ENCODE results near the gene MPRIP. TPM values are rescaled to one million over a fixed set of nuclear protein-coding genes. Genes with fewer than 3 reads are reported as not detected.

The MPRIP gene
- total RNA-seq, 1 experiment from 2014 or later: 1,274 TPM

DNA sequence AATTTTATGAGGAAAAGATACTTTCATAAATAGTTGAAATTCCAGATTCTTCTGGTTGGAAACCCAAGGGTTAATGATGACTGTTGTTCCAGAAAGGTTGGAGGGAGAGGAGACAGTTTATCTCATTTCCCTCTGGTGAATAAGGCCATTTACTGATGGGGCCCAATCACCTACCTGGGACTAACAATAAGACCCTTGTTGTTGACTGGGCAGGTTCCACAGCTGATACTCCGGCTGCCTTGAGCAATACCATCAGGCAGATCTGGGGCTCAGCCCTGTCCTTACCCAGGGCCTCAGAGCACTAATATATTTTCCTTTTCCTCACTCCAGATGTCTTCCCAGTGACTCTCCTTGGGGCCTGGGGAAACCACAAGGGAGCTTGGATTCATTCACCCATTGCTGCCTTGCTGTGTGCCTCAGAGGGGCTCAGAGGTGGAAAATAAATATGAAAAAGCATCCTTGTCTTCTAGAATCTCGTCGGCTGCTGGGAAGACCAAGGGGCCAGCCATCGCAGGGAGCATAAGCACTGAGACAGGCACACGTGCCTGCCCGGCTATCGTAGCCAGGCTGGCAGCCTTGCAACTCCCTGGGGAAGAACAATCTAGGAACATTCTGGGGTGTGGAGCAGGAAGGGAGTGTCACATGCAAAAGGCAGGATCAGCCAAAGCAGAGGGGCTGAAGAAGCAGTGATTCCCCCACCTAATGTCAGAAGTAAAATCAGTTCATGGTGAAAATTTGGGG lies 54.4 kb downstream of the MPRIP start:
- intact Hi-C loops (cut with micrococcal nuclease): no loop called here
- Histone ChIP-seq H3K27me3 (ENCODE audit: low read length) (no peaks in the 10 kb centered on the region), H3K4me2 (ENCODE audit: low read length) (no peak overlapping the region), H3K4me1 (ENCODE audit: insufficient read depth, low read length) (no peaks in the 10 kb centered on the region), H3K27ac (ENCODE audit: low read length) (no peak overlapping the region), H3K79me2 (ENCODE audit: low read length) (peaks cover 100% of the 10 kb centered on the region), H3F3A (ENCODE audit: low read length, unreplicated experiment) (peaks cover 24% of the 10 kb centered on the region), H3K9me2 (replicated peaks; ENCODE audit: low read length) (no peaks in the 10 kb centered on the region), H4K20me1 (ENCODE audit: low read length) (peaks cover 84% of the 10 kb centered on the region), H3K9ac (ENCODE audit: low read length) (no peak overlapping the region), H3K9me3 (ENCODE audit: low read length) (no peaks in the 10 kb centered on the region), H3K4me3 (ENCODE audit: low read length) (no peak overlapping the region), H2AFZ (ENCODE audit: low read length) (no peak overlapping the region), H3K36me3 (ENCODE audit: low read depth, low read length) (peaks cover 77% of the 10 kb centered on the region)
- BruUV-seq (replicated peaks): no TSS peak
- no peak for TF ChIP-seq EZH2 (IDR thresholded peaks at IDR 0.05; ENCODE audit: low read length, unreplicated experiment)
- TF ChIP-seq EZH2phosphoT487 (IDR thresholded peaks at IDR 0.05; ENCODE audit: borderline replicate concordance, low read length): no peak
- TF ChIP-seq, protein P1, sequence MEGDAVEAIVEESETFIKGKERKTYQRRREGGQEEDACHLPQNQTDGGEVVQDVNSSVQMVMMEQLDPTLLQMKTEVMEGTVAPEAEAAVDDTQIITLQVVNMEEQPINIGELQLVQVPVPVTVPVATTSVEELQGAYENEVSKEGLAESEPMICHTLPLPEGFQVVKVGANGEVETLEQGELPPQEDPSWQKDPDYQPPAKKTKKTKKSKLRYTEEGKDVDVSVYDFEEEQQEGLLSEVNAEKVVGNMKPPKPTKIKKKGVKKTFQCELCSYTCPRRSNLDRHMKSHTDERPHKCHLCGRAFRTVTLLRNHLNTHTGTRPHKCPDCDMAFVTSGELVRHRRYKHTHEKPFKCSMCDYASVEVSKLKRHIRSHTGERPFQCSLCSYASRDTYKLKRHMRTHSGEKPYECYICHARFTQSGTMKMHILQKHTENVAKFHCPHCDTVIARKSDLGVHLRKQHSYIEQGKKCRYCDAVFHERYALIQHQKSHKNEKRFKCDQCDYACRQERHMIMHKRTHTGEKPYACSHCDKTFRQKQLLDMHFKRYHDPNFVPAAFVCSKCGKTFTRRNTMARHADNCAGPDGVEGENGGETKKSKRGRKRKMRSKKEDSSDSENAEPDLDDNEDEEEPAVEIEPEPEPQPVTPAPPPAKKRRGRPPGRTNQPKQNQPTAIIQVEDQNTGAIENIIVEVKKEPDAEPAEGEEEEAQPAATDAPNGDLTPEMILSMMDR (conservative IDR thresholded peaks at IDR 0.05; ENCODE audit: low read depth, low read length): no peak
- ChIA-PET CTCF (no interaction called here), POLR2A (ENCODE audit: unreplicated experiment) (no interaction called here)
- DNase-seq (no peak), ATAC-seq (no peak; the same call in 1 of the 2 replicates)

DNA sequence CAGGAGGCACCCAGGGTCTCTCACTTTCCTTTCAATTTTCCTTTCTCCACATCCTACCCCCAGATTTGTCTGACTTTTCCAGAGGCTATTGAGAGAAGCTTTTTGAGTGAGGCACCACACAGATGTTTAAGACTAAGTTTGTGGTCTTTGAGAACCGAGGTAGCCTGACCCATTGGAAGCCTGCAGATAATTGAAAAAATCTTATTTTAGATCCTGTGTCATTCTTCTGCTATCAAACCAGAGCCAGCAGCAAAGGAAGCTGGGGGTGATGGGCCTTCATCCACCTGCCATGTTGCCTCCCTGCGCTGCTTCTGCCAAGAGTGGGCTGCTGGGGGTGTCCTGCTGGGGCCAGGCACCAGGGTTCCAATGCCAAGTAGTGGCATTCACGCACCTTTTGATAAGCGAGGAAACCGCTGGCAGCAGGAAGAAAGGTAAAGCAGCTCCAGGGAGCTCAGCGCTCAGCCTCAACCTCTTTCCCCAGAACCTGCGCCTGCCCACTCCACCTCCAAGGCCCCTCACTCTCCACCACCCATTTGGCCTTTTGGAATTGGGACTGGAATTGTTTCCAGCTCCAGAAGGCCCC lies 55.6 kb downstream of the MPRIP start:
- TF ChIP-seq EZH2 (IDR thresholded peaks at IDR 0.05; ENCODE audit: low read length, unreplicated experiment) (no peak), EZH2phosphoT487 (IDR thresholded peaks at IDR 0.05; ENCODE audit: borderline replicate concordance, low read length) (no peak)
- TF ChIP-seq, protein P1 (conservative IDR thresholded peaks at IDR 0.05; ENCODE audit: low read depth, low read length): no peak
- peaks cover 72% of the 10 kb centered on the region for H3K36me3 ChIP-seq (ENCODE audit: low read depth, low read length)
- H3K27me3 ChIP-seq (ENCODE audit: low read length): no peaks in the 10 kb centered on the region
- H3K9me3 ChIP-seq (ENCODE audit: low read length): no peaks in the 10 kb centered on the region
- no peaks in the 10 kb centered on the region for H3K9me2 ChIP-seq (replicated peaks; ENCODE audit: low read length)
- no peak overlapping the region for H2AFZ ChIP-seq (ENCODE audit: low read length)
- H3K27ac ChIP-seq (ENCODE audit: low read length): no peak overlapping the region
- ChIA-PET POLR2A (ENCODE audit: unreplicated experiment) (no interaction called here), CTCF (no interaction called here)
- H3K9ac ChIP-seq (ENCODE audit: low read length): no peak overlapping the region
- peaks cover 99% of the 10 kb centered on the region for H3K79me2 ChIP-seq (ENCODE audit: low read length)
- H3K4me1 ChIP-seq (ENCODE audit: insufficient read depth, low read length): no peaks in the 10 kb centered on the region
- no peak for DNase-seq
- H4K20me1 ChIP-seq (ENCODE audit: low read length): peaks cover 80% of the 10 kb centered on the region
- ATAC-seq: no peak
- no peak overlapping the region for H3K4me2 ChIP-seq (ENCODE audit: low read length)
- BruUV-seq (replicated peaks): no TSS peak
- peaks cover 19% of the 10 kb centered on the region for H3F3A ChIP-seq (ENCODE audit: low read length, unreplicated experiment)
- intact Hi-C loops (cut with micrococcal nuclease): no loop called here
- H3K4me3 ChIP-seq (ENCODE audit: low read length): no peak overlapping the region

DNA sequence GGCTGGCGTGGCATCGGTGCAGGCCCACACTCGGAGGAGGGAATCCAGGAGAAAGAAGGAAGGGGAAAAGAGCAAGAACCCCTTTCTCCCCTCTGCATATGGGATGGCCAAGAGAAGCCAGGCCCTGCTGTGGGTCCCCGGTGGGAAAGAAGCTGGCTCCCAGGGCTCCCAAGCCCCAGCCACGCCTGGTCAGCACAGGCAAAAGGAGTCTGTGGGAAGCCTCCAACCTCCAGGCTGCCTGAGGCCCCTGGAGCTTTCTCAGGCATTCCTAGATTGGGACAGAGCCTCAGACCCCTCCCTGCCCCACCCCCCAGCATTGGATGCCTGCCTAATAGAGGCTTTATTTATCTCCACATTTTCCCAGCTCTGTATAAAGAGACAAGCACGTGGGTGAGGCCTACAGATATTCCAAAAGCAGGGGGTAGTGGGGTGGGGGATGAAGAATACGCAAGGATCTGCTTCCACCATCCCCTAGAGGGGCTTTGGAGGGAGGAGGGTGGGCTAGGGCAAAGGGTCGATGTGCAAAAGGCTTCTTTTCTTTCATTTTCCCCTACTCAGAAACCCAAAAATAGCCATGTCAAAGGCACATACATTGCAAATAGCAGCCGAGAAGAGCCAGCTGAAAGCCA lies 56.4 kb downstream of the MPRIP start:
- no peaks in the 10 kb centered on the region for H3K4me1 ChIP-seq (ENCODE audit: insufficient read depth, low read length)
- DNase-seq: no peak
- H2AFZ ChIP-seq (ENCODE audit: low read length): no peak overlapping the region
- no peak overlapping the region for H3K9ac ChIP-seq (ENCODE audit: low read length)
- CTCF ChIA-PET: no interaction called here
- H3K4me3 ChIP-seq (ENCODE audit: low read length): no peak overlapping the region
- peaks cover 72% of the 10 kb centered on the region for H3K36me3 ChIP-seq (ENCODE audit: low read depth, low read length)
- POLR2A ChIA-PET (ENCODE audit: unreplicated experiment): no interaction called here
- no peak for TF ChIP-seq EZH2 (IDR thresholded peaks at IDR 0.05; ENCODE audit: low read length, unreplicated experiment)
- no peak for TF ChIP-seq EZH2phosphoT487 (IDR thresholded peaks at IDR 0.05; ENCODE audit: borderline replicate concordance, low read length)
- TF ChIP-seq, protein P1 (conservative IDR thresholded peaks at IDR 0.05; ENCODE audit: low read depth, low read length): no peak
- intact Hi-C loops (cut with micrococcal nuclease): no loop called here
- H3K27me3 ChIP-seq (ENCODE audit: low read length): no peaks in the 10 kb centered on the region
- H3K9me3 ChIP-seq (ENCODE audit: low read length): no peaks in the 10 kb centered on the region
- ATAC-seq: no peak
- H3F3A ChIP-seq (ENCODE audit: low read length, unreplicated experiment): peaks cover 19% of the 10 kb centered on the region
- H3K79me2 ChIP-seq (ENCODE audit: low read length): peaks cover 99% of the 10 kb centered on the region
- H4K20me1 ChIP-seq (ENCODE audit: low read length): peaks cover 79% of the 10 kb centered on the region
- no peaks in the 10 kb centered on the region for H3K9me2 ChIP-seq (replicated peaks; ENCODE audit: low read length)
- H3K27ac ChIP-seq (ENCODE audit: low read length): no peak overlapping the region
- no peak overlapping the region for H3K4me2 ChIP-seq (ENCODE audit: low read length)
- no TSS peak for BruUV-seq (replicated peaks)
